Suprapubic skin (tissue), 4 donors: ENCODE data around the gene FARS2. TPM values are rescaled to one million over a fixed set of nuclear protein-coding genes. Genes with fewer than 3 reads are reported as not detected.

Source experiments
- DNase-seq, 2 donors: peaks; one replicate each; pipeline ENCODE4 v3.0.0-alpha.2; 2019; ENCODE audit warnings: low spot score in 2 of 2
- H3K27ac ChIP-seq: fragments of 200-600 bp; sonication (generic); one replicate; pipeline ENCODE4 v1.5.1; 2019
- H3K27me3 ChIP-seq: fragments of 200-600 bp; sonication (generic); one replicate; pipeline ENCODE4 v1.5.1; 2019
- H3K36me3 ChIP-seq: fragments of 200-600 bp; sonication (generic); one replicate; pipeline ENCODE4 v1.5.1; 2019
- H3K4me1 ChIP-seq: fragments of 200-600 bp; sonication (generic); one replicate; pipeline ENCODE4 v1.5.1; 2019
- H3K4me3 ChIP-seq: fragments of 200-600 bp; sonication (generic); one replicate; pipeline ENCODE4 v1.5.1; 2019; ENCODE audit warnings: mild to moderate bottlenecking
- H3K9me3 ChIP-seq: fragments of 200-600 bp; sonication (generic); one replicate; pipeline ENCODE4 v1.5.1; 2019
- EP300 ChIP-seq: sonication (generic); formaldehyde crosslinking; IDR thresholded peaks from one replicate; pipeline ENCODE4 v1.6.1; 2017; ENCODE audit warnings: antibody characterized with exemption
- POLR2A ChIP-seq, 2 donors: fragments of 450-650 bp; IDR thresholded peaks; one replicate each; pipeline ENCODE4 v1.6.1; 2017; ENCODE audit warnings: antibody characterized with exemption in 2 of 2, mild to moderate bottlenecking in 2 of 2, moderate library complexity in 2 of 2
- POLR2AphosphoS5 ChIP-seq, 3 donors: sonication (generic); formaldehyde crosslinking; IDR thresholded peaks; one replicate each; pipeline ENCODE4 v1.6.1; 2017; ENCODE audit warnings: antibody characterized with exemption in 3 of 3
- WGBS: methylation state at CpG from one replicate; pipeline ENCODE4 v1.1.5; 2018; 5-methylcytosine and 5-hydroxymethylcytosine counted together
- total RNA-seq, 4 donors: library from RNA; depleted of rRNA; stranded (reverse); fragments of >200 nt; gene quantifications; one replicate each; pipeline ENCODE4 v1.1.0, GENCODE V29; 2016
- TF ChIP-seq, protein P1 (sequence below), 2 donors: fragments of 200-600 bp in 1 of 2; fragments of 450-650 bp in 1 of 2; sonication (generic) in 1 of 2; IDR thresholded peaks; one replicate each; pipeline ENCODE4 v1.5.1; 2016 to 2019; ENCODE audit warnings: antibody characterized with exemption in 2 of 2, mild to moderate bottlenecking in 1 of 2, moderate library complexity in 1 of 2

Gene FARS2
- total RNA-seq, 4 donors from 2014 or later: 15.0 to 22.4 (median 20.1) TPM

DNA sequence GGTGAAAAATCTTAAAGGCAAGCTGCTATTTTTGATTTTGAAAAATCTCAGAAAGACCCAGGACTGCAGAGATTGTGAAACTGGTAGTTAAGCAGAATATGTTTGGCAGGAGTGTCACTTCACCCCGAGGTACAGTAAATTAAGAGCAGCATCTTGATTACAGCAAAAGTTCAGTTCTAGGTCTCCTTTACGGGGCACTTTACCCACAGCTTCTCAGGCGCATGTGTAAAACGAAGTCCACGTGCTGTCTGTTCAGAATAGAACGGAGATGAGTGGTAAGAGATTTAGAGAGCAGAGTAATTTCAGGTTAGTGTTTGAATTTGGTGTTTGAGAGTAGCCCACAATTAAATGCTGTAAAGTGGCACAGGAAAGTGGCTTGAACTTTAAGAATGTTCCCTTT lies 84.0 kb downstream of the FARS2 start:
- WGBS: 83% methylated on average over 6 of the region's 6 CpGs
- no peak for DNase-seq
- Histone ChIP-seq H3K4me3 (no peak overlapping the region), H3K9me3 (no peaks in the 10 kb centered on the region), H3K27ac (no peak overlapping the region), H3K36me3 (no peaks in the 10 kb centered on the region), H3K4me1 (no peaks in the 10 kb centered on the region), H3K27me3 (no peaks in the 10 kb centered on the region)
- TF ChIP-seq POLR2AphosphoS5 (IDR thresholded peaks at IDR 0.05) (no peak), EP300 (no peak), POLR2A (IDR thresholded peaks at IDR 0.05) (no peak)
- TF ChIP-seq, protein P1, sequence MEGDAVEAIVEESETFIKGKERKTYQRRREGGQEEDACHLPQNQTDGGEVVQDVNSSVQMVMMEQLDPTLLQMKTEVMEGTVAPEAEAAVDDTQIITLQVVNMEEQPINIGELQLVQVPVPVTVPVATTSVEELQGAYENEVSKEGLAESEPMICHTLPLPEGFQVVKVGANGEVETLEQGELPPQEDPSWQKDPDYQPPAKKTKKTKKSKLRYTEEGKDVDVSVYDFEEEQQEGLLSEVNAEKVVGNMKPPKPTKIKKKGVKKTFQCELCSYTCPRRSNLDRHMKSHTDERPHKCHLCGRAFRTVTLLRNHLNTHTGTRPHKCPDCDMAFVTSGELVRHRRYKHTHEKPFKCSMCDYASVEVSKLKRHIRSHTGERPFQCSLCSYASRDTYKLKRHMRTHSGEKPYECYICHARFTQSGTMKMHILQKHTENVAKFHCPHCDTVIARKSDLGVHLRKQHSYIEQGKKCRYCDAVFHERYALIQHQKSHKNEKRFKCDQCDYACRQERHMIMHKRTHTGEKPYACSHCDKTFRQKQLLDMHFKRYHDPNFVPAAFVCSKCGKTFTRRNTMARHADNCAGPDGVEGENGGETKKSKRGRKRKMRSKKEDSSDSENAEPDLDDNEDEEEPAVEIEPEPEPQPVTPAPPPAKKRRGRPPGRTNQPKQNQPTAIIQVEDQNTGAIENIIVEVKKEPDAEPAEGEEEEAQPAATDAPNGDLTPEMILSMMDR (IDR thresholded peaks at IDR 0.05): no peak

DNA sequence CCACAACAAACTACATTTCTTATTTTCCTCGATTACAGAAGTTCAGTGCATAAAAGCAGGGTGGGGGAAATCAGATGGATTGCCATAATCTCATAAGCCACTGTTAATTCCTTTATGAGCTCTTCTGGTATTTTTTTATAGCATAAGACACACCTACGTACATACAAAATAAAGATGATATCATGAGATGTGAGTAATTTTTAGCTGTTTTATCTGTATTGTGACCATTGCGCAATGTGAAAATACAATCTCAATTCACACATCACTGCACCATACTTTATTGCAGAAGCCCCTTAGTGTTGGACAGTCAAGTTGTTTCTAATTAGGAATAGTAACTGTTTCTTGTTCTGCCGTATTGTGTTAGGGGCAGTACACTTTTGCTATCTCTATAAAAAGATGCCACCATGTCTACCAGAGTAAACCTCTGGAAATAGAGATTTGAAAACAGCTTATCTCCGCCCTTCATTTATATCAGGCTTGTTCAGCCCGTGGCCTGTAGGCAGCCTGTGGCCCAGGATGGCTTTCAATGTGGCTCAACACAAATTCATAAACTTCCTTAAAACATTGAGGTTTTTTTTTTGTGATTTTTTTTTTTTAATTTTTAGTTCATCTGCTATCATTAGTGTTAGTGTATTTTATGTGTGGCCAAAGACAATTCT lies 90.4 kb downstream of the FARS2 start:
- DNase-seq: no peak
- TF ChIP-seq, protein P1 (IDR thresholded peaks at IDR 0.05): no peak
- TF ChIP-seq EP300 (no peak), POLR2AphosphoS5 (IDR thresholded peaks at IDR 0.05) (no peak), POLR2A (IDR thresholded peaks at IDR 0.05) (no peak)
- no peaks in the 10 kb centered on the region for H3K27me3 ChIP-seq
- H3K4me1 ChIP-seq: no peaks in the 10 kb centered on the region
- H3K4me3 ChIP-seq: no peak overlapping the region
- no peaks in the 10 kb centered on the region for H3K36me3 ChIP-seq
- 92% methylated on average over 6 of the region's 6 CpGs for WGBS
- no peaks in the 10 kb centered on the region for H3K9me3 ChIP-seq
- no peak overlapping the region for H3K27ac ChIP-seq

DNA sequence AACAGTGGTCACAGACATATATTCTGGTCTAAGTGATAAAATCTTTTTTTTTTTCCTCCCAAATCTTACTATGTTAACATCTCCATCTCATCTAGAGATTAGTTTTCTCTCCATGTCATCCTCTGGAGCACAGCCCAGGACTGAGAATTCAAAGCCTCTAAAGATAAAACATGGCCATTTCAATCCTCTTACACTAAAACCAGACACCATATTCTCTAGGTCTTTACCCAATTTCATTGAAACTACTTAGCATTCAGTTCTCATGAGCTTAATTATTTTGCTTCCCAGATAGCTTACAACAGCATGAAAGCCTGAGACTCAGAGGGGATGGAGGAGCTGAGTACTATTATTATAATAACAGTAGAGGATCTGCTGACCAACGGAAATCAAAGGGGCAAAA lies 92.7 kb downstream of the FARS2 start:
- Histone ChIP-seq H3K9me3 (no peaks in the 10 kb centered on the region), H3K27ac (no peak overlapping the region), H3K4me3 (no peak overlapping the region), H3K36me3 (no peaks in the 10 kb centered on the region), H3K27me3 (no peaks in the 10 kb centered on the region), H3K4me1 (no peaks in the 10 kb centered on the region)
- no peak for TF ChIP-seq POLR2AphosphoS5 (IDR thresholded peaks at IDR 0.05)
- no peak for TF ChIP-seq POLR2A (IDR thresholded peaks at IDR 0.05)
- TF ChIP-seq, protein P1 (IDR thresholded peaks at IDR 0.05): no peak
- TF ChIP-seq EP300: no peak
- DNase-seq: no peak
- 96% methylated on average over 1 of the region's 1 CpG for WGBS

DNA sequence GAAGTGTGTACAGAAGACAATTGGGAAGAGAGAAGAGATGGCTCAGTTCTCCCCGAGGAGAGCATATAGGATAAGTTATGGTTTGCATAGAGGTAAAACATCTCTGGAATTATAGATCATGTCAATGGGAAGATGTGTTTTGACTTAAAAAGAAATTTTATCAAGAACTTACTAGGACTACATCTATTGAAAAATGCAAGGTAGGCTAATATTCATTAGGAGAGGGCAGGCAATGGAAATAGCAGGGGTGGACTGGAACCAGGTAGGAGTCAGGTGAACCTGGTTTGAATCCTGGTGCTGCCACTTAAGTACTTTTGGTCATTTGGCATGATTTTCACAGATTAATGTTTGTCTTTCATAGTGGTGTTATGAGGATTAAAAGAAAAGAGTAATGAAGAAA lies 96.2 kb downstream of the FARS2 start:
- Histone ChIP-seq H3K4me1 (peaks cover 16% of the 10 kb centered on the region), H3K36me3 (no peaks in the 10 kb centered on the region), H3K9me3 (no peaks in the 10 kb centered on the region), H3K27ac (no peak overlapping the region), H3K27me3 (no peaks in the 10 kb centered on the region), H3K4me3 (no peak overlapping the region)
- no peak for DNase-seq
- TF ChIP-seq POLR2A (IDR thresholded peaks at IDR 0.05) (no peak), EP300 (no peak), POLR2AphosphoS5 (IDR thresholded peaks at IDR 0.05) (no peak)
- TF ChIP-seq, protein P1 (IDR thresholded peaks at IDR 0.05): no peak
- WGBS: 85% methylated on average over 1 of the region's 1 CpG

DNA sequence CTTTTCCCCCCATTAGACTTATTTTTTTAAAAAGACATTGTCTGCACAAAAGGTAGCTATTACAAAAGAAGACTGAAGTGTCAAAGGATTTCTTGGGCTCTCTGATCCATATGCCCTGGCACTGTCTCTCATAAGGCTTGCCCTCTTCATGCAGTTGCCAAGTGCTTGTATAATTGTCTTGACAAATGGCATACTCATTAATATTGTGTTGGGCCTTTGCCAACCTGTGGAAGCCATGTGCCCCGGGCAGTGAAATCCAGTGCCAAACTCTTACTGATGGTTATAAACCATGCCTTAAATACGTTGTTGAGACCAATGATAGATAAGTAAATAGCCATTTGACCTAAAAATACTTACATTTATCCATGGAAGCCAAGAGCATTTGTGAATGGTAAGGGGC lies 98.1 kb downstream of the FARS2 start:
- no peaks in the 10 kb centered on the region for H3K9me3 ChIP-seq
- H3K4me3 ChIP-seq: no peak overlapping the region
- H3K27me3 ChIP-seq: no peaks in the 10 kb centered on the region
- H3K36me3 ChIP-seq: no peaks in the 10 kb centered on the region
- 40% methylated on average over 2 of the region's 2 CpGs for WGBS
- TF ChIP-seq, protein P1 (IDR thresholded peaks at IDR 0.05): no peak
- TF ChIP-seq POLR2AphosphoS5 (IDR thresholded peaks at IDR 0.05): no peak
- TF ChIP-seq POLR2A (IDR thresholded peaks at IDR 0.05): no peak
- no peak for TF ChIP-seq EP300
- H3K27ac ChIP-seq: no peak overlapping the region
- no peak for DNase-seq
- peaks cover 16% of the 10 kb centered on the region for H3K4me1 ChIP-seq
